ENCODE results near the gene GRIFIN.

Gene GRIFIN

GRCh38 chr7:2517026-2517425 is 40.8 kb upstream of the GRIFIN start:
- no peak overlapping the region for H3K4me3 ChIP-seq (replicated peaks in 1 of 2; ENCODE audit: low read depth in 2 of 2, low read length in 2 of 2)
- DNase-seq (ENCODE audit: low read depth in 2 of 2) = peak; percentile 79 to 87
- TF ChIP-seq CTCF (IDR thresholded peaks at IDR 0.05; ENCODE audit: low read depth, low read length) = peak; percentile 7

- peak in 1 of 2 donors; percentile 34 for DNase-seq (ENCODE audit: low read depth in 2 of 2)
- TF ChIP-seq CTCF (IDR thresholded peaks at IDR 0.05; ENCODE audit: low read depth, low read length) = no peak
- no peak overlapping the region for H3K4me3 ChIP-seq (replicated peaks in 1 of 2; ENCODE audit: low read depth in 2 of 2, low read length in 2 of 2)
Measured at GRCh38 chr7:2516194-2516555, 40.0 kb upstream of the GRIFIN start.

GRCh38 chr7:2515424-2516193 is 39.4 kb upstream of the GRIFIN start:
- no peak overlapping the region for H3K4me3 ChIP-seq (replicated peaks in 1 of 2; ENCODE audit: low read depth in 2 of 2, low read length in 2 of 2)
- no peak for DNase-seq (ENCODE audit: low read depth in 2 of 2)
- TF ChIP-seq CTCF (IDR thresholded peaks at IDR 0.05; ENCODE audit: low read depth, low read length) = no peak

GRCh38 chr7:2514473-2515423 is 38.5 kb upstream of the GRIFIN start:
- DNase-seq (ENCODE audit: low read depth in 2 of 2) = no peak
- TF ChIP-seq CTCF (IDR thresholded peaks at IDR 0.05; ENCODE audit: low read depth, low read length) = no peak
- H3K4me3 ChIP-seq (replicated peaks in 1 of 2; ENCODE audit: low read depth in 2 of 2, low read length in 2 of 2) = no peak overlapping the region

- DNase-seq (ENCODE audit: low read depth in 2 of 2) = no peak
- H3K4me3 ChIP-seq (replicated peaks in 1 of 2; ENCODE audit: low read depth in 2 of 2, low read length in 2 of 2) = no peak overlapping the region
- TF ChIP-seq CTCF (IDR thresholded peaks at IDR 0.05; ENCODE audit: low read depth, low read length) = no peak
Measured at GRCh38 chr7:2513702-2514101, 37.5 kb upstream of the GRIFIN start.

- no peak overlapping the region for H3K4me3 ChIP-seq (replicated peaks in 1 of 2; ENCODE audit: low read depth in 2 of 2, low read length in 2 of 2)
- no peak for DNase-seq (ENCODE audit: low read depth in 2 of 2)
- TF ChIP-seq CTCF (IDR thresholded peaks at IDR 0.05; ENCODE audit: low read depth, low read length) = no peak
Measured at GRCh38 chr7:2512713-2513112, 36.5 kb upstream of the GRIFIN start.

Data from cardiac fibroblast (primary cell).